Activated T-cell treated with anti-CD3 and anti-CD28 coated beads, Interleukin-2, amount 50 U/mL, for 24 hours (primary cell): ENCODE results near the gene LRRFIP1.

Source experiments
- DNase-seq: peaks from one replicate; pipeline ENCODE4 v3.0.0-alpha.2; 2020
- H3K27ac Mint-ChIP-seq: 2 replicates; pipeline ENCODE4 v1.8.0; 2020; ENCODE audit warnings: mild to moderate bottlenecking, mixed read lengths
- H3K27me3 Mint-ChIP-seq: 2 replicates; pipeline ENCODE4 v1.8.0; 2020; ENCODE audit warnings: mixed read lengths
- H3K36me3 Mint-ChIP-seq: 2 replicates; pipeline ENCODE4 v1.8.0; 2020; ENCODE audit warnings: low read depth, mixed read lengths
- H3K4me1 Mint-ChIP-seq: 2 replicates; pipeline ENCODE4 v1.8.0; 2020; ENCODE audit warnings: low read depth, mixed read lengths
- H3K4me3 Mint-ChIP-seq: 2 replicates; pipeline ENCODE4 v1.8.0; 2020; ENCODE audit warnings: mild to moderate bottlenecking, moderate library complexity, mixed read lengths
- H3K9me3 Mint-ChIP-seq: 2 replicates; pipeline ENCODE4 v1.8.0; 2020; ENCODE audit warnings: mixed read lengths

The LRRFIP1 gene

DNA sequence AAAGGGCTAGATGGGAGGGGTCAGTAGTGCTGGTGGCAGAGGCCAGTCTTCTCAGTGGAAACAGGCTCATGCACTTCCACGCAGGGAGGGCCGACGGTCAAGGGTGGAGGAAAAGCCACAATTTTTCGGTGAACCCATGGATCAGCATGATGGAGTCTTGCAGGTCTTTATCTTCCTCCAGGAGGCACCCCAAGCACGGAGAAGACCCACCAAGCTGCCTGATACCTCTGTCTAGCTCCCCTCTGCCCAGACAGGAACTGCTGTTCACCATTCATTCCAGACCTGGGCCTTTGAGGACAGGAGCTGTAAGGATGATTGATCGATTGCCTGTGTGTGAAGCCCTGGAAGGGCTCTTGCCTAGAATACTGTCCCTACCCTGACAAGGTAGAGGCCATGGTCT, 2.8 kb upstream of the LRRFIP1 start:
- Mint-ChIP-seq H3K9me3 (no peaks in the 10 kb centered on the region), H3K4me3 (no peak overlapping the region), H3K27ac (no peak overlapping the region), H3K36me3 (no peaks in the 10 kb centered on the region), H3K4me1 (peaks cover 16% of the 10 kb centered on the region), H3K27me3 (peaks cover 34% of the 10 kb centered on the region)
- no peak for DNase-seq

- Mint-ChIP-seq H3K9me3 (no peaks in the 10 kb centered on the region), H3K27ac (no peak overlapping the region), H3K27me3 (peaks cover 41% of the 10 kb centered on the region), H3K4me1 (peaks cover 23% of the 10 kb centered on the region), H3K4me3 (no peak overlapping the region), H3K36me3 (no peaks in the 10 kb centered on the region)
- no peak for DNase-seq
These were observed 2.1 kb upstream of the LRRFIP1 start for GRCh38 chr2:237625216-237625705.

- Mint-ChIP-seq H3K36me3 (no peaks in the 10 kb centered on the region), H3K9me3 (no peaks in the 10 kb centered on the region), H3K27me3 (peaks cover 44% of the 10 kb centered on the region), H3K4me3 (no peak overlapping the region), H3K4me1 (peaks cover 23% of the 10 kb centered on the region), H3K27ac (no peak overlapping the region)
- DNase-seq: no peak
These were observed 1.6 kb upstream of the LRRFIP1 start for GRCh38 chr2:237625777-237626176.

DNA sequence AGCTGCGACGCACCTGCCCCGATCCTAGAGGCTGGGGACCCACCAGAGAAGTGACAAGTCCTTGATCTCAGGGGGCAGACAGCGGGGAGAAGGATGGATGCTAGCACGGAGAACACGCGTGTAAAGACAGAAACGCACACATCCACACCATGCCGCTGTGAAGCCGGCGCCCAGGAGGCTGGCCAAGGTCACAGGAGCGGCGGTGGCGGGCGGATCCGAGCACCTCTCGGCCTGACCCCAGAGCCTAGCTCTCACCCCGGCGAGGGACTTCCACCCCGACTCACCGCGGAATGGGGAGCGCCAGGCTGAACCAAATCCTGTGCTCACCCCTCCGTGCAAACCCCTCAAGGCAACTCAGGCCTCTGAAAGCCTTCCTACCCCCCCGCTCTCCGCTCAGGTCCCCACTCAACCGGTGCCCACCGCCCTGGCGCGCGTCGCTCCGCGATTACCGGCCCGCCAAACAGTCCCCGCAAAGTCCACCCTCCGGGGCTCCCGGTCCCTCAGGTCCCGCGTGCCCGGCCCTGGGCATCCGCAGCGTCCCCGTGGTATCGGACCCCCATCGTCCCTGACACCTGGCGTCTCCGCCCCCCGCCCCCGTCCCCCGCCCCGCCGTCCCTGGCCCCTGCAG, 460 bp upstream of the LRRFIP1 start:
- H3K27me3 Mint-ChIP-seq: peaks cover 52% of the 10 kb centered on the region
- peaks cover 27% of the 10 kb centered on the region for H3K4me1 Mint-ChIP-seq
- H3K9me3 Mint-ChIP-seq: no peaks in the 10 kb centered on the region
- no peaks in the 10 kb centered on the region for H3K36me3 Mint-ChIP-seq
- peak overlapping the region; percentile 72 for H3K4me3 Mint-ChIP-seq
- H3K27ac Mint-ChIP-seq: no peak overlapping the region
- DNase-seq: peak; percentile 36

DNA sequence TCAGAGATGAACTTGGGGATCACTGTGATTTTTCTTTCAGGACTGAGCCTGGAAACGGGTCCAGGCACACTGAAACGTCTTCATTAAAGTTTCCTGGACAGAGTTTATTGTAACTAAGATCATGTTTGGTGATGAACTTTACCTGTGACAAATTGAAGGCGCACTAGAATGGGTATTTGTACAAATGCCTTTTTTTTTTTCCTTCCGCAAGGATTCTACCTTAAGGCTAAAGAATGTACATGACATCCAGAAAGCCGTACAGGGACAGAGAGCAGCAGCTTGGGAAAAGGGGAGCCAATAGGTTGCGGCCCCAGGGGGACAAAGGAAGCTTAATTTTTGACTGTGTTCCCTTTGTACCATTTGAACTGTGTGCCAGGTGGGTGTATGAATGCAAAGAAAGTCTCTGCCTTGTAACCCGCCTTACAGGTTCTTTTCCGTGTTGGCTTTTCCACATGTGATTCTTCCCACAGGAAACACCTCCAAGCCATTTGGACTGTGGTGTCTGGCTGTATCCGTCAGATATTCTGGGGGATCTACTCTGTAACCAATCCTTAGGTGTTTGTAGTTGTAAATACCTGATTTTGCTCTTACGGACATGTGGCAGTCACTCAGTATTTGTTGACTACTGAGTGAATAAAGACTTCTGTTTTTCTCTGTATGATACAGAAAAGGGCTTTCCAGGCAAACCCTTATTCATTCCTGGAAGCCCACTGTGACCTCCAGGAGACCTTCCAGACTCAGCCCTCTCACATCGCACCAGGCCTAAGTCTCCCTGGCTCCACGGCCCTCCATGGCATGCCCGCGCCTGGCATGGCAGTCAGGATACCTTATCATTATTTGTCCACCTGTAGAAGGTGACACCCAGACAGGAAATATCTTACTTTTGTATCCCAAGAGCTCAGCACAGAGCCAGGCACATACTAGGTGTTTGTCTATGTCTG, 1.1 kb downstream of the LRRFIP1 start:
- peaks cover 27% of the 10 kb centered on the region for H3K4me1 Mint-ChIP-seq
- H3K4me3 Mint-ChIP-seq: peak overlapping the region; percentile 76
- DNase-seq: no peak
- H3K9me3 Mint-ChIP-seq: no peaks in the 10 kb centered on the region
- H3K27ac Mint-ChIP-seq: peak overlapping the region; percentile 26
- H3K36me3 Mint-ChIP-seq: no peaks in the 10 kb centered on the region
- H3K27me3 Mint-ChIP-seq: peaks cover 59% of the 10 kb centered on the region

- Mint-ChIP-seq H3K27ac (no peak overlapping the region), H3K9me3 (no peaks in the 10 kb centered on the region), H3K4me1 (peaks cover 27% of the 10 kb centered on the region), H3K36me3 (no peaks in the 10 kb centered on the region), H3K4me3 (no peak overlapping the region), H3K27me3 (peaks cover 59% of the 10 kb centered on the region)
- no peak for DNase-seq
These were observed 1.8 kb downstream of the LRRFIP1 start for GRCh38 chr2:237629188-237629534.

DNA sequence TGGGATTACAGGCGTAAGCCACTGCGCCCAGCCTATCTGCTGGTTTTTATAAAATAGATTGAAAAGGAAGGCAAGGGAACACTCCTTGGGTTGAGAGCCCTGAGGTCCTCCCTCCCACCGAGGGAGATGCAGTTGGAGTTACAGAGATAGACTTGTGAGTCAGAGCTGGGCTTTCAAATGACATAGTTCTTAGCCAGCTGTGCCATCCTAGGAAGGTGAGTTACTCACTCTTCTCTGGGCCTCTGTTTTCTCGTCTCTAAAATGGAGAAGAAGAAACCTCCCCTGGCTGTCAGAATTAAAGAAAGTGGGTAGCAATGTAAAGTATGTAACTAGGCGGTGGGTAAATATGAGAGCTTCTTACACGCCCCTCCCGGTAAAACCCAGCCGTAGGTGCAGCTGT, 2.4 kb downstream of the LRRFIP1 start:
- peaks cover 27% of the 10 kb centered on the region for H3K4me1 Mint-ChIP-seq
- H3K4me3 Mint-ChIP-seq: no peak overlapping the region
- H3K27me3 Mint-ChIP-seq: peaks cover 60% of the 10 kb centered on the region
- no peak for DNase-seq
- H3K36me3 Mint-ChIP-seq: no peaks in the 10 kb centered on the region
- no peak overlapping the region for H3K27ac Mint-ChIP-seq
- H3K9me3 Mint-ChIP-seq: no peaks in the 10 kb centered on the region

- Mint-ChIP-seq H3K27me3 (peaks cover 61% of the 10 kb centered on the region), H3K9me3 (no peaks in the 10 kb centered on the region), H3K36me3 (no peaks in the 10 kb centered on the region), H3K27ac (no peak overlapping the region), H3K4me1 (peaks cover 27% of the 10 kb centered on the region), H3K4me3 (no peak overlapping the region)
- DNase-seq: no peak
These were observed 3.0 kb downstream of the LRRFIP1 start for GRCh38 chr2:237630216-237631000.

DNA sequence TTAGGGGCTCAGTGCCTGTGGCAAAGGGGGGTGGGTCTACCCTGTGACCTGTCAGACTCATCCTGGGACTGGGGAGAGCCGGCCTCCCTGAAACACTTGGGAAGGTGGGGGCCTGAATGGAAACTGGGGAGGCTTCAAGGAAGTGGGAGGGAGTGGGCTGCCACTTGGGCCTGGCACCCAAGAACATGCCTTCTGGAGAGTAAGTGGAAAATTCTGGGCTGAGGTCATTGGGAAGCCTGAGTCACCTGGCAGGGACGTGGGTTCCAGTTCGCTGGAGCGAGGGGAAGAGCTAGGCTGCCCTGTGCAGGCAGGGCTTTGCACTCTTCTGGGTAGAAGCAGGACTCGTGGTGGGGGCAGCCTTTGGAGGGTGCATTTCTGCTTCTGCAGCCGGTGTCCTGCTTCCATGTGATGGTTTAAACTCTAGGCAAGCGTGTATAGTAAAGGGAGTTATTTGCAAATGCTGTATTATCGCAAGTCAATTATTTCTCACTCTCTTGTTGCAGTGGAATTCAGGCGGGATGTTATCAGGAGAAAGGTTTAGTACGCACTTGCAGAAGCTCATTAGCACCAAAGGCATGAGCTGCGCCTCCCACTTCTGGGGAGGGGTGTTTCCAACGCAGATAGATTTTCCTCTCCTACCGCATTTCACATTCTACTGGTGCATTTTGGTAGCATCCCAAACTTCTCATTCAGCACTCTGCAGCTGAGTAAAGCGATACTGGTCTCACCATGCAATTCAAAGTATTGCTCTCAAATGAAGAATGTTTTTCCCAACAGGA, 3.8 kb downstream of the LRRFIP1 start:
- Mint-ChIP-seq H3K9me3 (no peaks in the 10 kb centered on the region), H3K27ac (no peak overlapping the region), H3K27me3 (peaks cover 54% of the 10 kb centered on the region), H3K4me1 (peaks cover 27% of the 10 kb centered on the region), H3K36me3 (no peaks in the 10 kb centered on the region), H3K4me3 (no peak overlapping the region)
- DNase-seq: no peak

- H3K4me1 Mint-ChIP-seq: peaks cover 30% of the 10 kb centered on the region
- H3K36me3 Mint-ChIP-seq: no peaks in the 10 kb centered on the region
- H3K27me3 Mint-ChIP-seq: peaks cover 46% of the 10 kb centered on the region
These were observed 4.6 kb downstream of the LRRFIP1 start for GRCh38 chr2:237631801-237632585.

GRCh38 chr2:237633061-237633561, 5.7 kb downstream of the LRRFIP1 start:
- DNase-seq: no peak
- no peaks in the 10 kb centered on the region for H3K36me3 Mint-ChIP-seq
- H3K9me3 Mint-ChIP-seq: no peaks in the 10 kb centered on the region
- H3K27ac Mint-ChIP-seq: no peak overlapping the region
- peaks cover 42% of the 10 kb centered on the region for H3K27me3 Mint-ChIP-seq
- H3K4me3 Mint-ChIP-seq: no peak overlapping the region
- peaks cover 26% of the 10 kb centered on the region for H3K4me1 Mint-ChIP-seq

More at GRCh38 chr2:237631801-237632585, 4.6 kb downstream of the LRRFIP1 start:
- Mint-ChIP-seq H3K9me3 (no peaks in the 10 kb centered on the region), H3K27ac (no peak overlapping the region), H3K4me3 (no peak overlapping the region)
- DNase-seq: no peak

DNA sequence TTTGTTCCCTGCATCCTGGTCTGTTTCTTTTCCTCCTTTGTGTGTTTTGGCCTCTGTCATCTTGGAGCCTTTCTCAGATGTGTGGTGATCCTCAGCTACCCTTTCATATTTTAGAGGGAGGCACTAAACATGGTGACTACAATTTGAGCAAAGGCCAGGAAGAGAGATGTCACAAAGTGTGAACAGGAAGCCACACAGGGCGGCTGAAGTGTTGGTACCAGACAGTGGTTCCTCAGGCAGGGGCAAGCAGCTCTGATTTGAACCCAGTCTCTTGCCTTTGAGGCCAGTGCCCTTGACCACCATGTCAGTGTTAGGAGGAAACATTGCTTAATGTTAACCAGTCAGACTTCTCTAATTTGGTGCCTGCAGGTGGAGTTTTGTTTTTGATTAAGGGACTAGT, 9.2 kb downstream of the LRRFIP1 start:
- DNase-seq: no peak
- Mint-ChIP-seq H3K4me3 (no peak overlapping the region), H3K9me3 (no peaks in the 10 kb centered on the region), H3K27me3 (peaks cover 13% of the 10 kb centered on the region), H3K27ac (no peak overlapping the region), H3K4me1 (peaks cover 5% of the 10 kb centered on the region), H3K36me3 (no peaks in the 10 kb centered on the region)

DNA sequence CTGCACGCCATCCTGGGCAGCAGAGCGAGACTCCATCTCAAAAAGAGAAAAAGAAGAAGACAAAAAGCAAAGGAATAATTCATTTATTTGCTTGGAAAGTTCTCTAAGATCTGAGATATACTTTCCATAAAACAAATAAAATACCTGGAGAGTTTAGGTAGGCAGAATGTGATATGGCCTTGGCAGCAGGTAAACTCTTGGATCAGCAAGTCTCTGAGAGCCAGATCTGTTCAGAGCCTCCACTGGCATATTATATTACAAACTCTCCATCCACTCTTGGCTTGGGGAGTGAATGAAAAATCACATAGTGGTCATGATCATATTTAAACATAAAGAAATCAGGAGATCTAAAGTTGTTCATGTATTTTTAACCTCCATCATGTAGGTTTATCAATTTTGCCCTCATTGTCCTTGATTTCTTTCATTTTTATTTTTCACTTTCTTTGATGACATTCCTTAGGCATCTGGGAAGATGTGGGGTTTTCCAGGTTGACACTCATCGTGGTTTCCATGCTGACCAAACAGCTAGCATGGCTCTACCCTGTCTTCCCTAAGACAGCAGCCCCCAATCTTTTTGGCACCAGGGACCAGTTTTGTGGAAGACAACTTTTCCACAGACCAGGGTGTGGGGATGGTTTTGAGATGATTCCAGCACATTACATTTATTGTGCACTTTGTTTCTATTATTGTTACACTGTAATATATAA, 10.2 kb downstream of the LRRFIP1 start:
- Mint-ChIP-seq H3K36me3 (no peaks in the 10 kb centered on the region), H3K27ac (no peak overlapping the region), H3K27me3 (peaks cover 10% of the 10 kb centered on the region), H3K4me1 (peaks cover 5% of the 10 kb centered on the region), H3K9me3 (no peaks in the 10 kb centered on the region), H3K4me3 (no peak overlapping the region)
- DNase-seq: no peak
